Measurements from ENCODE around the gene EIF6. TPM values are rescaled to one million over a fixed set of nuclear protein-coding genes. Genes with fewer than 3 reads are reported as not detected.

Gene EIF6
- 100 to 1,000 TPM; 111 to 229 (median 174) TPM for total RNA-seq

- under 1% methylated on average over 21 of the region's 61 CpGs for WGBS
- H3K27ac ChIP-seq, result peak within 1 kb of the TSS; percentile 92
- H3K4me1 ChIP-seq, result peaks cover 47% of the 10 kb centered on the region
- TF ChIP-seq, protein P1, sequence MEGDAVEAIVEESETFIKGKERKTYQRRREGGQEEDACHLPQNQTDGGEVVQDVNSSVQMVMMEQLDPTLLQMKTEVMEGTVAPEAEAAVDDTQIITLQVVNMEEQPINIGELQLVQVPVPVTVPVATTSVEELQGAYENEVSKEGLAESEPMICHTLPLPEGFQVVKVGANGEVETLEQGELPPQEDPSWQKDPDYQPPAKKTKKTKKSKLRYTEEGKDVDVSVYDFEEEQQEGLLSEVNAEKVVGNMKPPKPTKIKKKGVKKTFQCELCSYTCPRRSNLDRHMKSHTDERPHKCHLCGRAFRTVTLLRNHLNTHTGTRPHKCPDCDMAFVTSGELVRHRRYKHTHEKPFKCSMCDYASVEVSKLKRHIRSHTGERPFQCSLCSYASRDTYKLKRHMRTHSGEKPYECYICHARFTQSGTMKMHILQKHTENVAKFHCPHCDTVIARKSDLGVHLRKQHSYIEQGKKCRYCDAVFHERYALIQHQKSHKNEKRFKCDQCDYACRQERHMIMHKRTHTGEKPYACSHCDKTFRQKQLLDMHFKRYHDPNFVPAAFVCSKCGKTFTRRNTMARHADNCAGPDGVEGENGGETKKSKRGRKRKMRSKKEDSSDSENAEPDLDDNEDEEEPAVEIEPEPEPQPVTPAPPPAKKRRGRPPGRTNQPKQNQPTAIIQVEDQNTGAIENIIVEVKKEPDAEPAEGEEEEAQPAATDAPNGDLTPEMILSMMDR (IDR thresholded peaks at IDR 0.05), result no peak
- TF ChIP-seq POLR2AphosphoS5 (IDR thresholded peaks at IDR 0.05), result peak in 1 of 3 donors; percentile 27
- peak; percentile 91 for DNase-seq (ENCODE audit: low spot score in 2 of 2)
- H3K9me3 ChIP-seq, result no peaks in the 10 kb centered on the region
- peaks cover 13% of the 10 kb centered on the region for H3K36me3 ChIP-seq
- peak within 1 kb of the TSS; percentile 74 for H3K4me3 ChIP-seq
- no peaks in the 10 kb centered on the region for H3K27me3 ChIP-seq
Measured at GRCh38 chr20:35284267-35284991, at the start of gene EIF6. Gene EIF6 (minus strand): TSS chr20:35284772. CDS start chr20:35284487, 285 bp downstream.

DNA sequence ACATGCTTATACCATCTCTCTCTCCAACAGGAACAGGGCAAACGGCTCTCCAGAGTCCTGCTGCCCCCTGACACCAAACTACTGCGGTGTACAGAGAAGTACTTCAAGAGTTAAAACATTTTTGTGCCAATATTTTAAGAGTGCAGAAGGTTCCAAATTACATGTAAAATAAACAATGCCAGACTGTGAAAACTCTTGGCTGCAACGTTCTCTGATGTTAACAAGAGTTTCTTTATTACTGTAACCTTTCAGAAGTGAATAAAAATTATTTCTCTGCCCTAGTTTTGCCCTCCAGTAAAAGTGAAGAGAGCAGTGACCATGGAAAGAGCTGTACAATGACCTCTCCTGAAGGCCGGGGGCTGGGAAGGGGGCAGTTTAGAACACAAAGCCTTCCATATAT is 49.0 kb upstream of the EIF6 start:
- Histone ChIP-seq H3K4me3 (no peak overlapping the region), H3K27ac (peak overlapping the region; percentile 62), H3K36me3 (no peaks in the 10 kb centered on the region), H3K27me3 (no peaks in the 10 kb centered on the region), H3K4me1 (peaks cover 7% of the 10 kb centered on the region), H3K9me3 (no peaks in the 10 kb centered on the region)
- DNase-seq (ENCODE audit: low spot score in 2 of 2), result no peak
- WGBS, result 44% methylated on average over 4 of the region's 4 CpGs
- TF ChIP-seq POLR2A (IDR thresholded peaks at IDR 0.05) (no peak), EP300 (IDR thresholded peaks at IDR 0.05) (no peak), POLR2AphosphoS5 (IDR thresholded peaks at IDR 0.05) (no peak)
- TF ChIP-seq, protein P1 (IDR thresholded peaks at IDR 0.05), result no peak

DNA sequence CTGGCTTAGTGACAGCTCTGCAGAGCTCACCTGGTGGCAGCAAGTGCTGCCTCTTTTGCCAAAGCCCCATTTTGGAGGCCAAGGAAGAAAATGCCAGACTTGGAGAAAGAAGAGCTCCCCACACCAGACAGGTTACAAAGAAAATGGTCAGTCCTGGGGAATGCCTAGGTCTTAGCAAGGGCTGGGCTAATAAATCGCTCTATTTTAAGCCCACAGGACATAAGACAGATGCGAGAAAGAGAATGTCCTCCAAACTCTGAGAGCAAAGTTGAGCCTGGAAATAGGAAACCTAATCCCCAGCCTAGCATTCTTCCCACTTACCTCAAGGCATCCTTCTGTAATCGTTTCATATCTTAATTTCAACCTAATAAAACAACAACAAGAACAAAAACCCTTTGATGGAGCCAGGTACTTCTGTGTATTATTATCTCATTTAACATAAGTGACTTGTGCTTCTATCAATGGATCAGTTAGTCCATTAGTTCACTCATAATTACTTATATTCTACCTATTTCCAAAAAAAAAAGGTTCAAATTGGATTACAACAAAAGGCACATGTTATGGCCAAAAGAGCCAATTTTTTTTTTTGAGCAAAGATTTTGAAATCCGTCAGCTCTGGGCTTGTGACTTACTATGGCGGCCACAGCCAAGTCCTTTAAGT is 48.1 kb upstream of the EIF6 start:
- H3K4me1 ChIP-seq, result peaks cover 7% of the 10 kb centered on the region
- WGBS, result 83% methylated on average over 5 of the region's 5 CpGs

DNA sequence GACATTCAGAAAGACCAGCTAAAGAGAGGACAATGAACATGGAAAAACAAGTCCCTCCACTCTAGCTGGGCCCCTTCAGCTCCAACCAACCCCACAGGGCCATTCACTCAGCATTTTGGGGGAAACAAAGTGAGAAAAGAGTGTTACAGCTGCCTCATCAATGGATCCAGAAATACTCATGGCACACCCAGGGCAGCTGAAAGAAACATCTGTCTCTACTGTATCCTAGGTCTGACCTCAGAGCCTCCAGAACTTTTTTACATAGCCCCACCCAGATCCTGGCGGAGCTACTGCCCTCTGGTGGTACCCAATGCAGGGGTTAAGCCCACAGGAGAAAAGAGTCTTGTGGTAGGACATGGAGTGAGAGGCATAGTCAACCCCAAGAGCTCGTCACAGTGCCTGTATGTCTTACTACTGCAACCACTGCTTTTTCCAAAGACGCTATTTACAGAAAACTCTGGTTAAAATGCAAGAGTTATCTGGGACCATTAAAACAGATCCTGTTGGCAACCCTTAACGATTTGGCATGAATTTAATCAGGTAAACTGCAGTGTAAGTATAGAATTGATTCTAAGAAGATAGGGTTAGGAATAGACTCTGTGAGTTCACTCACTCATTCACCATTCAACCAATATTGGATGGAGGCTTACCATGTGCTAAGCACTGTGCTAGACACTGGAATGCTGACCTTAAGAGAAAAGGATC is 45.0 kb upstream of the EIF6 start:
- Histone ChIP-seq H3K27ac (no peak overlapping the region), H3K4me1 (peaks cover 7% of the 10 kb centered on the region), H3K27me3 (no peaks in the 10 kb centered on the region), H3K4me3 (no peak overlapping the region), H3K36me3 (no peaks in the 10 kb centered on the region), H3K9me3 (no peaks in the 10 kb centered on the region)
- WGBS, result 68% methylated on average over 4 of the region's 4 CpGs
- no peak for TF ChIP-seq POLR2A (IDR thresholded peaks at IDR 0.05)
- TF ChIP-seq, protein P1 (IDR thresholded peaks at IDR 0.05), result peak; percentile 17 to 58
- no peak for DNase-seq (ENCODE audit: low spot score in 2 of 2)

More for the DNA sequence above, 48.1 kb upstream of the EIF6 start:
- H3K4me3 ChIP-seq, result no peak overlapping the region
- no peak for DNase-seq (ENCODE audit: low spot score in 2 of 2)
- no peaks in the 10 kb centered on the region for H3K9me3 ChIP-seq
- no peaks in the 10 kb centered on the region for H3K36me3 ChIP-seq
- TF ChIP-seq POLR2A (IDR thresholded peaks at IDR 0.05), result no peak
- TF ChIP-seq EP300 (IDR thresholded peaks at IDR 0.05), result no peak
- no peak for TF ChIP-seq POLR2AphosphoS5 (IDR thresholded peaks at IDR 0.05)
- TF ChIP-seq, protein P1 (IDR thresholded peaks at IDR 0.05), result no peak
- H3K27me3 ChIP-seq, result no peaks in the 10 kb centered on the region
- no peak overlapping the region for H3K27ac ChIP-seq

- TF ChIP-seq POLR2A (IDR thresholded peaks at IDR 0.05) (no peak), EP300 (IDR thresholded peaks at IDR 0.05) (no peak), POLR2AphosphoS5 (IDR thresholded peaks at IDR 0.05) (no peak)
- TF ChIP-seq, protein P1 (IDR thresholded peaks at IDR 0.05), result no peak
- Histone ChIP-seq H3K36me3 (no peaks in the 10 kb centered on the region), H3K27ac (no peak overlapping the region), H3K4me1 (peaks cover 7% of the 10 kb centered on the region), H3K4me3 (no peak overlapping the region), H3K9me3 (no peaks in the 10 kb centered on the region), H3K27me3 (no peaks in the 10 kb centered on the region)
- DNase-seq (ENCODE audit: low spot score in 2 of 2), result no peak
- WGBS, result 78% methylated on average over 4 of the region's 4 CpGs
Measured at GRCh38 chr20:35328689-35329088, 44.1 kb upstream of the EIF6 start.
